Stimulated activated CD8-positive, alpha-beta memory T cell treated with anti-CD3 and anti-CD28 coated beads, Interleukin-4, amount 100 ng/mL, for 4 hours (primary cell): Measurements from ENCODE around the gene TDRD1.
"Not testable (repeated sequence)": the region's sequence is repeated elsewhere in the genome, so short reads cannot be mapped to it uniquely, and the experiment has no call there.

Experiments used
- DNase-seq, 2 donors: peaks; one replicate each; pipeline ENCODE4 v3.0.0-alpha.2; 2020; ENCODE audit warnings: low read depth in 2 of 2, low spot score in 1 of 2

TDRD1 gene, protein sequence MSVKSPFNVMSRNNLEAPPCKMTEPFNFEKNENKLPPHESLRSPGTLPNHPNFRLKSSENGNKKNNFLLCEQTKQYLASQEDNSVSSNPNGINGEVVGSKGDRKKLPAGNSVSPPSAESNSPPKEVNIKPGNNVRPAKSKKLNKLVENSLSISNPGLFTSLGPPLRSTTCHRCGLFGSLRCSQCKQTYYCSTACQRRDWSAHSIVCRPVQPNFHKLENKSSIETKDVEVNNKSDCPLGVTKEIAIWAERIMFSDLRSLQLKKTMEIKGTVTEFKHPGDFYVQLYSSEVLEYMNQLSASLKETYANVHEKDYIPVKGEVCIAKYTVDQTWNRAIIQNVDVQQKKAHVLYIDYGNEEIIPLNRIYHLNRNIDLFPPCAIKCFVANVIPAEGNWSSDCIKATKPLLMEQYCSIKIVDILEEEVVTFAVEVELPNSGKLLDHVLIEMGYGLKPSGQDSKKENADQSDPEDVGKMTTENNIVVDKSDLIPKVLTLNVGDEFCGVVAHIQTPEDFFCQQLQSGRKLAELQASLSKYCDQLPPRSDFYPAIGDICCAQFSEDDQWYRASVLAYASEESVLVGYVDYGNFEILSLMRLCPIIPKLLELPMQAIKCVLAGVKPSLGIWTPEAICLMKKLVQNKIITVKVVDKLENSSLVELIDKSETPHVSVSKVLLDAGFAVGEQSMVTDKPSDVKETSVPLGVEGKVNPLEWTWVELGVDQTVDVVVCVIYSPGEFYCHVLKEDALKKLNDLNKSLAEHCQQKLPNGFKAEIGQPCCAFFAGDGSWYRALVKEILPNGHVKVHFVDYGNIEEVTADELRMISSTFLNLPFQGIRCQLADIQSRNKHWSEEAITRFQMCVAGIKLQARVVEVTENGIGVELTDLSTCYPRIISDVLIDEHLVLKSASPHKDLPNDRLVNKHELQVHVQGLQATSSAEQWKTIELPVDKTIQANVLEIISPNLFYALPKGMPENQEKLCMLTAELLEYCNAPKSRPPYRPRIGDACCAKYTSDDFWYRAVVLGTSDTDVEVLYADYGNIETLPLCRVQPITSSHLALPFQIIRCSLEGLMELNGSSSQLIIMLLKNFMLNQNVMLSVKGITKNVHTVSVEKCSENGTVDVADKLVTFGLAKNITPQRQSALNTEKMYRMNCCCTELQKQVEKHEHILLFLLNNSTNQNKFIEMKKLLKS

DNA sequence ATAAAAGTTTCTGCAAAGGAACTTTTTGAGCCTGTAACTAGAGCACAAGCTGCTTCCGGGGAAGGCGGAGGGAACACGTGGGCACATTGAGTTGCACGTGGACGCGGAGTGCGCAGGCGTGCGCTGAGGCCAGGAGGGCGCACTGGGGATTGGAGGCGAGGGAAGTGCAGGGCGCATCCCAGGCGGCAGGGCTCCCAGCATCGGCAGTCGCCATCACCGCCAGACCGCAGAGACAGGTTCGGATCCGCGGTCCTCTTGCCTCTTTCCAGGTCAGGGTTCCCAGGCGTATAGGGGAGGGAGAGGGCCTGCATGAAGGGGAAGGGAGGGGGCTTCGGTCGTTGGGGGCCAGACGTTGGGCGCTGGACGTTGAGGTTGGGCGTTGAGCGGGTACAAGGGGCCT lies at the start of gene TDRD1:
TDRD1 (plus strand) TSS at position 206 of the 400 bp plus-strand sequence. CDS start 8,479 bp downstream, outside the sequence.
- DNase-seq, result no peak

DNA sequence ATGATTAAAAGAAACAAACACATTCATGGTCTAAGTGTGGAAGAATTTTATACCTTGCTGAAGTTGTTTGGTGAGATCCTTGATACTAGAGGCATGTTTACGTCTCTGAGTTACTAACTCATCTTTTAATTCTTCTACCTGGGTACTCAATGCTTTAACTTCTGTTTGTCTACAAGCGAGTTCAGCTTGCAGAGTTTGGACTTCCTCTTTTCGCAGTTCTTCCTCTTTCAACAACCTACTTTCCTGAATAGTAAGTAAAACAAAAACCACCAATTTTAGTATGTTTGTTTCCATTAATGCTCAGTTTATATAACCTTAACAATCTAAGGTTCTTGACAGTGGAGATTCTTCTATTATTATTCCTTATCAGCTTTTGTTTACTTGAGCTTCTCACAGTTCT lies 48.1 kb upstream of the TDRD1 start:
- no peak for DNase-seq

DNA sequence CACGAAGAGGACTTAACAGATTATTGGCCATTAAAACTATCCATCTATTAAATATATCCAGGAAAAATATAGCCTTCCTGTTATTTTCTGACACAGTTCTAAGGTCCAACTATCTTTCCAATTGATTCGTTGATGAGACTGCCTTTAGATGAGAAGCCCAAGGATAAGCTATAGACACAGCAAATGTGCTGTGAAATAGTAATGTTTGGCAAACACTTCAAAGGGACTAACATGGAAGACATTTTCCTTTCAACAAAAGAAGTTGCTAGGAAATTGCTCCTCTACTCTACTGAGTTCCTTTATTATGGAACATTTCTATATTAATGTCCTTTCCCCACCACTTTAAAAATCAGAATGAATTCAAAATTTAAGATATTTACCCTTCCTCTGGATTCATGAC lies 43.7 kb upstream of the TDRD1 start:
- no peak for DNase-seq

DNA sequence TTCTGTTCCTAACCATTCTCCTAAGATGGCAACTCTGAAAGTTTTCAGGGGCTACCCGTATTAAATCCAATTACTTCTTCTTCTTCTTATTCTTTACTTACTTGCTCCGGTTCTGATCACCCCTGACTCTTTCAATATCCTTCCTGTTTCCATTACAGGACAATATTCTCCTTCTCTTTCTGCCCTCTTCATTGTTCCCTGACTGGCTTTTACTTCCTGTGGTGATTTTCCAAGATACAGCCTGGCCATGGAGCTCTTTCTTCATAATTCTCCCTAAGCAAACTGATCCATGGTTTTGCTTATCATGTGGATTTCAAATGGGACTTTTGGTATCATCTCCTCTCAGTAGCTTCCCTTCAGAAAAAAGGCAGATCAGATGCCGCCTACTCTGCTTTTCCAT lies 40.6 kb upstream of the TDRD1 start:
- no peak for DNase-seq

DNA sequence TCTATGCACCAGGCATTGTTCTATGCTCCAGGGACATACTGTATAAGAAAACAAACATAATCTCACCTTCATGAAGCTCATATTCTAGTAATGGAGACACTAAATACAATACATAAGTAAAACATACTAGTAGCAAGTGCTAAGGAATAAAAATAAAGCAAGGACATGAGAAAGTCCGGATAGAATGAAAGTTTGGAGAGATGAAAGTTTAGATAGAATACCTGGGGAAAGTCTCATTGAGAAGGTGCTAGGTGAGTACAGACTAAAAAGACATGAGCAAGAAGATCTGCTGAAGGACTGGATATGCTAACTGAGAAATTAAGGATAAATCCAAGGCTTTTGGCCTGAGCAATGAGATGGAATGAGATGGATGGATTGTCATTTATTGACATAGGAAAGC lies 39.1 kb upstream of the TDRD1 start:
- DNase-seq, result no peak

DNA sequence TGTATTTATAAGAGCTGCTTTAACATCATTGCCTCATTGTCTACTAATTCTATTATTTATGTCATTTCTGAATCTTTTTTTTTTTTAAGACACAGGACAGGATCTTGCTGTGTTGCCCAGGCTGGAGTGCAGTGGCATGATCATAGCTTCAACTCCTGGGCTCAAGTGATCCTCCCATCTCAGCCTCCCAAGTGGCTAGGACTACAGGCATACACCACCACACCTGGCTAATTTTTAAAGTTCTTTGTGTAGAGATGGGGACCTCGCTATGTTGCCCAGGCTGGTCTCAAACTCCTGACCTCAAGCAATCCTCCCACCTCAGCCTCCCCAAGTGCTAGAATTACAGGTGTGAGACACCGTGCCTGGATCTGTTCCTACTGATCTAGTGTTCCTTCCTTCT lies 38.3 kb upstream of the TDRD1 start:
- not testable (repeated sequence) for DNase-seq

DNA sequence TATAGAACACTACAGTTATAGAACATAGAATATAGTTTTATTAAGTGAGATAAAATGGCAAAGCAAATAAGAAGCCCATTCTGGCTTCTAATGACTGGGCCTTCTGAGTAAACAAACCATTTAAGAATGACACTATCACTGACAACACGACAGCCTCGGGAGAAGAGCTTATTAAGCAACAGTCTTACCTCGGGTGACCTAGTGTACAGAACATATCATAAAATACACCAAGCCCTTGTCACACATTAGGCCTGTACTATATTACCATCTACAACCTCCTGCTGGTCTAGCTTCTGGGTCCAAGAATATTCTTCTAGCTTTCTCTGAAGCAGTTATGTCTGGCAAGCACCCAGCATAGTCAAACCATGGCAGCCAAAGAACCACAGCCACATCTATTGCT lies 37.1 kb upstream of the TDRD1 start:
- no peak for DNase-seq

DNA sequence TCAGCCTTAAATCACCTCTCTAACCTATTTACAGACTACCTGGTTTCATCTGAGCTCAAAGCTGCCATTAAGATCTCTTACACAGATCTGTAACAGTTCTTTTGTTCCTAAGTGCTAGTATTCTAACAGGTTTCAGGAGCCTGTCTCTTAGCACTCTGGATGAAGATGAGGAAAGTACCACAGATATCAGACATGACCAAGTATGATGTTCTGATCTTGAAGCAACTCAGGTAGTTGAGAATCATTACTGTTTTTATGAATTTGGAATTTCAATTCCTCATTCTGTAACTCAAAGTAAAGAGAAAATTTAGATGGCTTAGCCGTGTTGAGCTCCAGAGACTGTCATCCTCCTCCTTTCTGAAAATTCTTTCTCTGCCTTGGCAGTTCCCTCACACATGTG lies 36.0 kb upstream of the TDRD1 start:
- DNase-seq, result no peak

DNA sequence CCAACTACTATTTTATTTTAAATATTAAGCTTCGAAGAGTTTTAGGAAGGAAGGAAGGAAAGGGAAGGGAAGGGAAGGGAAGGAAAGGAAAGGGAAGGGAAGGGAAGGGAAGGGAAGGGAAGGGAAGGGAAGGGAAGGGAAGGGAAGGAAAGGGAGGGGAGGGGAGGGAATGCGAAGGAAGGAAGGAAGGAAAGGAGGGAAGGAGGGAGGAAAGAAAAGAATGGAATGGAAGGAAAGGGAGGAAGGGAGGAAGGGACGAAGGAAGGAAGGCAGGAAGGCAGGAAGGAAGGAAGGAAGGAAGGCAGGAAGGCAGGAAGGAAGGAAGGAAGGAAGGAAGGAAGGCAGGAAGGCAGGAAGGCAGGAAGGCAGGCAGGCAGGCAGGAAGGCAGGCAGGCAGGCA lies 29.7 kb upstream of the TDRD1 start:
- DNase-seq, result not testable (repeated sequence)

DNA sequence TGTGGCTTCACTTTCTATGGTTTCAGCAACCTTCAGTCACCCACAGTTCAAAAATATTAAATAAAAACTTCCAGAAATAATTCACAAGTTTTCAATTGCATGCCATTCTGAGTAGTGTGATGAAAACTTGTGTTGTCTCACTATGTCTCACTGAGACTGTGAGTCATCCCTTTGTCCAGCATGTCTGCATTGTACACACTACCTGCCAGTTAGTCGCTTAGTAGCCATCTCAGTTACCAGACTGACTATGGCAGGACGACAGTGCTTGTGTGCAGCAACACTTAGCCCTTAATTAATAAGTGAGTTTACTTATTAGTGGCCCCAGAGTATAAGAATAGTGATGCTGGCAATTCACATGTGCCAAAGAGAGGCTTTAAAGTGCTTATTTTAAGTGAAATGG lies 27.7 kb upstream of the TDRD1 start:
- DNase-seq, result no peak

DNA sequence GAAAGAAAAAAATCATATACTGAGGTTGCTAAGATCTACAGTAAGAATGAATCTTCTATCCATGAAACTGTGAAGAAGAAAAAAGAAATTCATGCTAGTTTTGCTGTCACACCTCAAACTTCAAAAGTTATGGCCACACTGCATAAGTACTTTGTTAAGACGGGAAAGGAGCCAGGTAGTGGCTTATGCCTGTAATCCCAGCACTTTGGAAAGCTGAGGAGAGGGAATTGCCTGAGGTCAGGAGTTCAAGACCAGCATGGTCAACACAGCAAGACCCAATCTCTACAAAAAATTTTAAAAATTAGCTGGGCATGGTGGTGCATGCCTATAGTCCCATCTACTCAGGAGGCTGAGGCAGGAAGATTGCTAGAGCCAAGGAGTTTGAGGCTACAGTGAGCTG lies 27.3 kb upstream of the TDRD1 start:
- no peak for DNase-seq

DNA sequence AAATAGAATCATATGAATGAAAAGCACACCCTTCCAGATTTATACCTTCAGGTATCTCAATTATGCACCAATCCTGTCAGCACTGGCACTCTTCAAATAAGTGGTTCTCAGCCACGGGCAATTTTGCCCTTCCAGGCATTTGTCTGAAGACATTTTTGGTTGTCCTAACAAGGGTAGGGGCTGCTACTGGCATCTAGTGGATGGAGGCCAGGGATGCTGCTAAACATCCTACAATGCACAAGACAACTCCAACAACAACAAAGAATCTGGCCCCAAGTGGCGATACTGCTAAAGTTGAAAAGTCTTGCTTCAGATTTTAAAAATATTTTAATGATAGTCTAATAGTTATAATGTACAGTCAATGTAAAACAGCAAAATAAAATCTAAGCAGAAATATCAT lies 21.2 kb upstream of the TDRD1 start:
- DNase-seq, result no peak

DNA sequence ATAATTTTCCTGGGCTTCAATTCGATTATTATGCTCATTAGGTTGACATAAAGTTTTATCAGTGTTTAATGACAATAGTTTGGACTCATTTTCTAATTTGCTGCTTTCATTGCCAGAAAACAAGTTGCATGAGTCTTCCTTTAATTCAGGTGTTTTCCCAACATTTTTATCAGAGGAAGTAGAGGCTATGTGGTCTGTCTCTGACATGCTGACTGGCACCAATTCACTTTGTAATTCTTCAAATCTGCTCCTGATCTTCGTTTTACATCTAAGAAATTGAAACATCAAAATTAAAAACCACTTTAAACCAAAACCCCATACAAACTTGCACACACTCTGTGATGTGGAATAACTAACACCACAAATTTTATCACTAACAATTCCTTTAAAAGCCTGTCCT lies 16.1 kb upstream of the TDRD1 start:
- no peak for DNase-seq

DNA sequence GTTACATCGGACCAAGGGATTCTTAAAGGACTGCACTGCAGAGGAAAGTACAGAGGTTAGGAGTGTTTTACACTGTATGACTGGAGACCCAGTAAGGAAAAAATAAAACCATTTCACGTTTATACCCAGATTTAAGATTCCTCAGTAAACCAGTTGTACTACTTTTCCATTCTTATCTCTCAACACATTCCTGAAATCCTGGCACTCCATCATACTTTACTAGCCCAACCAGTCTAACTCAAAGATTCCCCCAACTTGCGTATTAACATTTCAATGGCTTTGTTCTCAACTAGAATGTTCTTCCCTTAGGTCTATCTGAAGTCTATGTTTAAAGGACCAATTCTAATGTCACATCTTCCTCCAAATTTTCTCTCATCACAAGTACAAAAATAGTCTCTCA lies 13.1 kb upstream of the TDRD1 start:
- DNase-seq, result no peak

DNA sequence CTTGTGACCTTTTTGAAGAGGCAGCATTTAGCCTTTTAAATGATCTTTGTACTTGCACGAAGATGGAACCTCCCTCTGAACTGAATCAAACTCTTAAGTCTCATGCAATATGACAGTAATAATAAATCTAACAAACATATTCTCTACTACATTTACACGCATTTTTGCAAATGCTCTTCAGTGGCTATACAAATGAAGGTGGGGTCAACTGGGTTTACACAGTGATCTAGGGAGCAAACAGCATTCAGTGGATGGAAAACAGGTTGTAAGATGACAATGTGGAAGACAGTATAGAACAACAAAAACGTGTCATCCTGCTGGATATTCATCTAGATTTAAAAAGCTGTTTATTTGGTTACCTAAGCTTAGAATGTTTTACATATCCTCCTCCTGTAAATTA lies 12.7 kb upstream of the TDRD1 start:
- no peak for DNase-seq

DNA sequence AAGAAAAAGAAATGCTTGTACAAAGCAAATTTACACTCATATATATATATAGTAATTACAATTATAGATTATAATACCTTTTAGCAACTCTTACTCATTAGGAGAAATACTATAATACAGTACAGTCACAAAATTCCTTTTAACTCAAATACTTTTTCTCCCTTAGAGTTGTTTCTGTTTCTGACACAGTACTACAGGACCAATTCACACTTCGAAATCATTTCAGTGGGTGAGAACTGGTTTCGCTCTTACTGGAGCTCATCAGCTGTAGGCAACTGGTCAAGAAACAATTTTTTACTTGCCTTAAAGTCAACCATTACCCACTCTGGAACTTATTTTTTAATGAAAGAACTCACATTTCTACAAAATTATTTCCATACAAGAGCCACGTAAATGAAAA lies 11.2 kb upstream of the TDRD1 start:
- no peak for DNase-seq

DNA sequence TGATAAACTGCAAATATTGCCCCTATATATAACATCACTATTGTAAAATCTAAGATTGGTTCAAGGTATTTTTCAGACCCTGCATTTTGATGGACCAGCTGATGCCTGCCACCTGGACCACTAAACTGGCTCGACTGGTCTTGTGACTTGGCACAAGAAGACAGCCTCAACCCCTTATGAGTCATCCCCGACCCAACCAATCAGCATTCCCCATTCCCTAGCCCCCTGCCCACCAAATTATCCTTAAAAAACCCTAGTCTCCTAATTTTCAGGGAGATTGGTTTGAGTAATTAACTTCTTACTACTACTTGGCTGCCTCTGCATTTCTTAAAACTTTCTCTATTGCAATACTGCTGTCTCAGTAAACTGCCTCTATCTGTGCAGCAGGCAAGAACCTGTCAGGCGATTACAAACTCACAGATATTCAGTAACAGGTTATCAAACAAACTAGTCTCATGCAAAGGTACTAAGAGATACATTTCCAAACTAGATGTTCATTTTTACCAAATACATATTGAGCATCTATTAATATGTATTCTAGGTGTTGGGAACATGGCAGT lies 10.6 kb upstream of the TDRD1 start:
- DNase-seq, result no peak

DNA sequence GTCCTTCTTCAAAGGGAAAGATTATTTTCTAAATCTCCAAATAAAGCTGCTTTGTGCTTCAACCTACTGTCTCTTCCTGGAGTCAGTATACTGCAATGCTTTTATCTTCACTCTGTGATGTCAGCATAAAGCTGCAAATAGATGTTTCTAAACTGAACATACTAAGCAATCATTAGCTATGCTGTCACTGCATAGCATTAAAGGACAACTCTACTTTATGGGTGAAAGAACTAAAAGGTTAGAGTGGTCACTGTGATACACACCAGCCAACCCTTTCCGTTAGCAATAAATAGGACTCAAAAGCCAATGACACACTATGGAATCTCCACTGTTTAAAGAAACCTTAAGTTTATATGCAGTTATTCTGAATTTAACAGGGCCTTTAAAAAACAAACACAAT lies 6.9 kb upstream of the TDRD1 start:
- DNase-seq, result no peak

DNA sequence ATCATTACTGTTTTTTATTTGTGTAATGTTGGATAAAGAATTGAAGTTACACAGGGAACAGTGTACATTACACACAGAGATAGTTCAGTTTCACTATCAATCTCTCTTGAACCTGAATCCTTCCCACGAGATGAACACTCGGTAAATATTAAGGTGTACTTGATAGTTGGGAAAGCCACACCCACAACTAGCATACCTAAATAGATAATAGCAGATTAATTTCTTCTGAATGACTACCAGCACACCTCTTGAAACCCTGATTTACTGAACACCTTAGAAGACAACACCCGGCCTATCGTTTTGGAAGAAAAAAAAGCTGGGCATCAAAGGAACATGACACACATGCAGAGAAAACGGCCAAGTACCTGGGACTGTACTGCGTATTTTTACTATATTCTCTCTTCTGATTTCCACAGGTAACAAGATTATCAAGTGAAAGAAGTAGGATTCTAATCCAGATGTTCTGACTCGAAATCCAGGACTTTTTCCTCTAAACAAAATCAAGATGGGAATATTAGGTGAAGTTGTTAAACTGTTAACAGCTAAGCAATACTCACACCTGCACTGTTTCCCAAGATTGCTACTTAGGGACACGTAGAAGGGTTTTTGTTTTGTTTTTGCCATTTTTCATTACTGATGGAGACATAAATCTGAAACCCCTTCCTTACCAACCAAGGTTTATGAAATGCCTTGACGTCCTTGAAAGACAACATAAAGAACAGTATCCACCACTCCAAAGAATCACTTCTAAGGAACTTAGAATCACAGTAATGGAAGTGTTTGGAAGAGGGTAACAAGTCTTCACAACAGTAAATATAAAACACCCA lies 6.2 kb upstream of the TDRD1 start:
- DNase-seq, result no peak

DNA sequence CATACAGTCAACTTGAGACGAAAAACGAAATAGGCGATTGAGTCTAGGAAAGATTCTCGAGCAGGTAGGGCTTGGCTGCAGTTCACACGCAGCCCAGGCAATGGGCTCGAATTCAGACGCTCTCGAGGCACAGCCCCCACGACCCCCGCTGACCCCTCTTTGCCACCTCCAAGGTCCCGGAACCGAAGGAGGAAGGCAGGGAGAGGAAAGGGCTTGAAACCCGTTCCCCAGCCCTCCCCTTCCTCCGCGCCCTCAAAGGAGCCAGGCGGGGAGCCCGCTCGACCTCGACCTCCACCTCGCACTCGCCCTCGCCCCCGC lies 5.6 kb upstream of the TDRD1 start:
- DNase-seq, result no peak
